ENCODE data around the gene DVL2. TPM values are rescaled to one million over a fixed set of nuclear protein-coding genes. Genes with fewer than 3 reads are reported as not detected.

The DVL2 gene
- total and polyA plus RNA-seq, 8 donors = 12.1 to 114 (median 17.4) TPM

GRCh38 chr17:7191571-7192270 lies 42.6 kb downstream of the DVL2 start:
- intact Hi-C loops (cut with DNase I; ENCODE audit: low total_unique reads) = no loop called here
- WGBS, 5 donors = 75 to 82% (median 77%) methylated on average over 25 to 26 of the region's 26 CpGs
- Histone ChIP-seq H3K4me3 (no peak overlapping the region), H3K27ac (no peak overlapping the region), H3K27me3 (no peaks in the 10 kb centered on the region), H3K4me1 (no peaks in the 10 kb centered on the region), H3K36me3 (peaks cover 17 to 68% (median 64%) of the 10 kb centered on the region in 4 donors), H3K9me3 (no peaks in the 10 kb centered on the region)
- TF ChIP-seq POLR2AphosphoS5 (IDR thresholded peaks at IDR 0.05) (no peak), EP300 (IDR thresholded peaks at IDR 0.05) (no peak), CTCF (IDR thresholded peaks at IDR 0.05) (no peak), POLR2A (IDR thresholded peaks at IDR 0.05) (no peak)
- peak in 1 of 2 donors; percentile 80 for DNase-seq

- Histone ChIP-seq H3K27me3 (no peaks in the 10 kb centered on the region), H3K4me3 (no peak overlapping the region), H3K4me1 (no peaks in the 10 kb centered on the region), H3K27ac (no peak overlapping the region), H3K36me3 (peaks cover 12 to 62% (median 57%) of the 10 kb centered on the region in 4 donors), H3K9me3 (no peaks in the 10 kb centered on the region)
- no peak for TF ChIP-seq POLR2AphosphoS5 (IDR thresholded peaks at IDR 0.05)
- TF ChIP-seq EP300 (IDR thresholded peaks at IDR 0.05) = no peak
- TF ChIP-seq CTCF (IDR thresholded peaks at IDR 0.05) = no peak
- no peak for TF ChIP-seq POLR2A (IDR thresholded peaks at IDR 0.05)
- intact Hi-C loops (cut with DNase I; ENCODE audit: low total_unique reads) = no loop called here
- 88 to 94% (median 92%) methylated on average over 6 to 12 of the region's 12 CpGs for WGBS, 5 donors
- DNase-seq = no peak
These were observed 43.2 kb downstream of the DVL2 start for GRCh38 chr17:7191069-7191468.

- H3K4me1 ChIP-seq = no peaks in the 10 kb centered on the region
- no peaks in the 10 kb centered on the region for H3K9me3 ChIP-seq
- H3K36me3 ChIP-seq = peaks cover 8 to 55% (median 50%) of the 10 kb centered on the region in 4 donors
- DNase-seq = no peak
- intact Hi-C loops (cut with DNase I; ENCODE audit: low total_unique reads) = no loop called here
- no peak for TF ChIP-seq CTCF (IDR thresholded peaks at IDR 0.05)
- TF ChIP-seq POLR2AphosphoS5 (IDR thresholded peaks at IDR 0.05) = no peak
- no peak overlapping the region for H3K4me3 ChIP-seq
- WGBS, 5 donors = 84 to 93% (median 90%) methylated on average over 14 of the region's 14 CpGs
- no peaks in the 10 kb centered on the region for H3K27me3 ChIP-seq
- no peak overlapping the region for H3K27ac ChIP-seq
These were observed 43.9 kb downstream of the DVL2 start for GRCh38 chr17:7190276-7190917.

GRCh38 chr17:7186241-7186640 lies 48.1 kb downstream of the DVL2 start:
- H3K4me3 ChIP-seq = no peak overlapping the region
- no peaks in the 10 kb centered on the region for H3K27me3 ChIP-seq
- 53 to 62% (median 59%) methylated on average over 7 of the region's 7 CpGs for WGBS, 5 donors
- intact Hi-C loops (cut with DNase I; ENCODE audit: low total_unique reads) = no loop called here
- peaks cover 0 to 14% (median 12%) of the 10 kb centered on the region in 4 donors for H3K36me3 ChIP-seq
- H3K4me1 ChIP-seq = peaks cover 0 to 6% (median 0%) of the 10 kb centered on the region in 4 donors
- H3K27ac ChIP-seq = no peak overlapping the region
- DNase-seq = peak in 1 of 2 donors; percentile 22
- no peaks in the 10 kb centered on the region for H3K9me3 ChIP-seq
- TF ChIP-seq POLR2A (IDR thresholded peaks at IDR 0.05) (no peak), EP300 (IDR thresholded peaks at IDR 0.05) (no peak), POLR2AphosphoS5 (IDR thresholded peaks at IDR 0.05) (no peak), CTCF (IDR thresholded peaks at IDR 0.05) (no peak)

Measured in stomach (tissue), 9 donors.